ENCODE measurements around the gene HSD17B11. TPM values are rescaled to one million over a fixed set of nuclear protein-coding genes. Genes with fewer than 3 reads are reported as not detected.

HSD17B11 gene
- total RNA-seq, 1 experiment from 2014 or later = 47.4 TPM

GRCh38 chr4:87427518-87427868 lies 36.5 kb upstream of the HSD17B11 start (continued):
- TF ChIP-seq, protein P1, sequence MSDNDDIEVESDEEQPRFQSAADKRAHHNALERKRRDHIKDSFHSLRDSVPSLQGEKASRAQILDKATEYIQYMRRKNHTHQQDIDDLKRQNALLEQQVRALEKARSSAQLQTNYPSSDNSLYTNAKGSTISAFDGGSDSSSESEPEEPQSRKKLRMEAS (IDR thresholded peaks at IDR 0.05) = no peak
- no peak for TF ChIP-seq EZH2phosphoT487 (IDR thresholded peaks at IDR 0.05; ENCODE audit: borderline replicate concordance)

DNA sequence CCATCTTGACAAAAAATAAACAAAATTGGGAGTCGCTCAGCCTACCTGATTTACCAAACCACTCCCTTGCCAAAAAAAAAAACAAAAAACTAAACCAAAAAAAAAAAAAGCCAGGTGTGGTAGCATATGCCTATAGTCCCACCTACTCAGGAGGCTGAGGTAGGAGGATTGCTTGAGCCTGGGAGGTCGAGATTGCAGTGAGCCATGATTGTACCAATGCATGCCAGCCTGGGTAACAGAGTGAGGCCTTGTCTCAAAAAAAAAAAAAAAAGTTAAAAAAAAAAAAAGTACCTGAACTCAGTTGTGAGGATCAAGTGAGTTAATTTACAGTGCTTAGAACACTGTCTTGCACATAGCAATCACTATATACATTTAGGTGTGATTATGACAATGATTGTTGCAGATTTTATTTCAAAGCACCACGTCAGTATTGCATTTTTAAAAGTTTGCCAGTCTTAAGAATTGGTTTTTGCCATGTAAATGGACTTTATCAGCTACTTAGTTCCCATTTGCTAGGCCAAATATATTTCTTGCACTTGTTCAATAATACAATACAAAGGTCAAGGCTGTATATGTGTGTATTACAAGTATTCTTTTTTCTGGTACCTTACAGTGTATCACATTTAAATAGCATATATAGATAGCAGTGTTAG lies 36.0 kb upstream of the HSD17B11 start:
- no peaks in the 10 kb centered on the region for H3K36me3 ChIP-seq (ENCODE audit: control insufficient read depth in 1 of 2, insufficient read depth in 2 of 2, low read length in 2 of 2)
- intact Hi-C loops (cut with micrococcal nuclease) = no loop called here
- no peak overlapping the region for H3K9ac ChIP-seq (ENCODE audit: low read length)
- TF ChIP-seq SP1 (IDR thresholded peaks at IDR 0.05; ENCODE audit: low read depth) = no peak
- TF ChIP-seq CBX3 (IDR thresholded peaks at IDR 0.05; ENCODE audit: low read depth) = no peak
- TF ChIP-seq ZFX (IDR thresholded peaks at IDR 0.05) = no peak
- TF ChIP-seq TCF7L2 (IDR thresholded peaks at IDR 0.05; ENCODE audit: borderline replicate concordance, extremely low read depth, insufficient read depth, insufficient read length) = no peak
- TF ChIP-seq YY1 (IDR thresholded peaks at IDR 0.05; ENCODE audit: extremely low read depth, insufficient replicate concordance, low read depth, low read length) = no peak
- TF ChIP-seq, protein P2, sequence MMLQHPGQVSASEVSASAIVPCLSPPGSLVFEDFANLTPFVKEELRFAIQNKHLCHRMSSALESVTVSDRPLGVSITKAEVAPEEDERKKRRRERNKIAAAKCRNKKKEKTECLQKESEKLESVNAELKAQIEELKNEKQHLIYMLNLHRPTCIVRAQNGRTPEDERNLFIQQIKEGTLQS (IDR thresholded peaks at IDR 0.05) = no peak
- no peak for TF ChIP-seq SRF (IDR thresholded peaks at IDR 0.05; ENCODE audit: low read depth)
- no peak for TF ChIP-seq ZNF274 (IDR thresholded peaks at IDR 0.05; ENCODE audit: low read depth, low read length)
- TF ChIP-seq JUND (IDR thresholded peaks at IDR 0.05) = no peak
- TF ChIP-seq, protein P3, sequence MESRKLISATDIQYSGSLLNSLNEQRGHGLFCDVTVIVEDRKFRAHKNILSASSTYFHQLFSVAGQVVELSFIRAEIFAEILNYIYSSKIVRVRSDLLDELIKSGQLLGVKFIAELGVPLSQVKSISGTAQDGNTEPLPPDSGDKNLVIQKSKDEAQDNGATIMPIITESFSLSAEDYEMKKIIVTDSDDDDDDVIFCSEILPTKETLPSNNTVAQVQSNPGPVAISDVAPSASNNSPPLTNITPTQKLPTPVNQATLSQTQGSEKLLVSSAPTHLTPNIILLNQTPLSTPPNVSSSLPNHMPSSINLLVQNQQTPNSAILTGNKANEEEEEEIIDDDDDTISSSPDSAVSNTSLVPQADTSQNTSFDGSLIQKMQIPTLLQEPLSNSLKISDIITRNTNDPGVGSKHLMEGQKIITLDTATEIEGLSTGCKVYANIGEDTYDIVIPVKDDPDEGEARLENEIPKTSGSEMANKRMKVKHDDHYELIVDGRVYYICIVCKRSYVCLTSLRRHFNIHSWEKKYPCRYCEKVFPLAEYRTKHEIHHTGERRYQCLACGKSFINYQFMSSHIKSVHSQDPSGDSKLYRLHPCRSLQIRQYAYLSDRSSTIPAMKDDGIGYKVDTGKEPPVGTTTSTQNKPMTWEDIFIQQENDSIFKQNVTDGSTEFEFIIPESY (IDR thresholded peaks at IDR 0.05; ENCODE audit: extremely low read depth, insufficient replicate concordance, low read length) = no peak
- TF ChIP-seq ELF1 (IDR thresholded peaks at IDR 0.05; ENCODE audit: borderline replicate concordance, low read depth) = no peak
- TF ChIP-seq REST (IDR thresholded peaks at IDR 0.05; ENCODE audit: low read depth) = no peak
- TF ChIP-seq, protein P1 (IDR thresholded peaks at IDR 0.05) = no peak
- TF ChIP-seq POLR2A (IDR thresholded peaks at IDR 0.05; ENCODE audit: borderline replicate concordance, extremely low read depth, insufficient read depth, insufficient read length) = no peak
- no peak for TF ChIP-seq CEBPB (IDR thresholded peaks at IDR 0.05; ENCODE audit: low read depth)
- no peak for TF ChIP-seq SIN3A (IDR thresholded peaks at IDR 0.05; ENCODE audit: low read depth)
- H3K27me3 ChIP-seq (ENCODE audit: insufficient read depth, low read length) = no peaks in the 10 kb centered on the region
- H3K4me3 ChIP-seq (replicated peaks in 1 of 2; ENCODE audit: low read depth in 1 of 2, low read length in 2 of 2) = no peak overlapping the region
- H3K79me2 ChIP-seq (ENCODE audit: insufficient read depth, low read length) = peaks cover 80% of the 10 kb centered on the region
- no peak overlapping the region for H3K27ac ChIP-seq (ENCODE audit: low read depth, low read length)
- RAD21 ChIA-PET (ENCODE audit: low non-redundant PET in 1 of 2, low total read pairs in 2 of 2, uncharacterized antibody in 2 of 2, unreplicated experiment in 2 of 2) = no interaction called here
- H3K9me3 ChIP-seq (ENCODE audit: control insufficient read depth in 1 of 2, insufficient read depth in 1 of 2, low read depth in 1 of 2, low read length in 2 of 2) = no peaks in the 10 kb centered on the region
- ATAC-seq (no peak), DNase-seq (ENCODE audit: low read depth, low spot score) (no peak)
- CTCF ChIA-PET = no interaction called here
- POLR2A ChIA-PET = interaction anchor here (0.6 kb wide), 1 partner anchor 197 kb away, joined by 3 read pairs; no protein-coding TSS in a partner anchor
- no peaks in the 10 kb centered on the region for H4K20me1 ChIP-seq (ENCODE audit: insufficient read depth)
- no peak overlapping the region for H3K4me2 ChIP-seq (ENCODE audit: low read length)
- H3K9me2 ChIP-seq (ENCODE audit: insufficient read depth) = no peaks in the 10 kb centered on the region
- no peak overlapping the region for H2AFZ ChIP-seq (ENCODE audit: low read depth, low read length, poor library complexity, severe bottlenecking)
- no TSS peak for BruUV-seq (replicated peaks)
- H3K4me1 ChIP-seq (ENCODE audit: control insufficient read depth in 1 of 2, insufficient read depth in 2 of 2, low read length in 2 of 2) = peaks cover 8 to 14% of the 10 kb centered on the region in 2 experiments; a peak in 3 of 4 replicates
